ENCODE measurements around the gene ANKRD29.

ANKRD29 gene

DNA sequence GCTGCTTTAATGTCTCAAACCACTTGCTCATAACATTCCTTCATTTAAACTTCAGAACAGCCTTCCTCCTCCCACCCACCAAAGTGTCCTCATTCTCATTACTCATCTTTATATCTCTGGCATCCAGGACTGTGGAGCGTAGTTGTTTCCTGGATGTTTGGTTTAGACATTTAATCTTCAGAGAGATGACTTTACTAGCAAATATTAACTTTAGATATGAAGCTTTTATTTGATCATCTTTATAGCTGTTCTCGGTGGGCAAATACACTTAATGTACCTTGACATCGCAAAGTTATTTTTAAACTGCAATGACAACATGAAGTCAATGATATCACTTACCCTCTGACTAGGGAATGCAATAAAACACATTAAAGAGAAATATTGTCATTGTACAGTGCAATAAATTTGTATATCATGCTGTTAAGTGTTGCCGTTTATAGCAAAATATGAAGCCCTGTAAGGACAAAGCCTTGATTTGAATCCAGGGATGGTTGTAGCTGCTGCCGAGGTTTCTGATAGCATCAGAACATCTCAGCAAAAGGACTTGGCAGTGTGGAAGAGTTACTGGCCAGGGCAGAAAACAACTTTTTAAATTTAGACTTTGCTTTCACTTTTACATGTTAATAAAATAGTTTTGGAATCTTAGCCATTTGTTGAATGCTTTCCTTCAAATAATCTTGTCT lies 21.9 kb upstream of the ANKRD29 start:
- DNase-seq (ENCODE audit: low read depth in 2 of 2, low spot score in 1 of 2) = no peak

- DNase-seq (ENCODE audit: low read depth in 2 of 2, low spot score in 1 of 2) = no peak
These were observed 21.0 kb upstream of the ANKRD29 start for GRCh38 chr18:23683671-23684070.

DNA sequence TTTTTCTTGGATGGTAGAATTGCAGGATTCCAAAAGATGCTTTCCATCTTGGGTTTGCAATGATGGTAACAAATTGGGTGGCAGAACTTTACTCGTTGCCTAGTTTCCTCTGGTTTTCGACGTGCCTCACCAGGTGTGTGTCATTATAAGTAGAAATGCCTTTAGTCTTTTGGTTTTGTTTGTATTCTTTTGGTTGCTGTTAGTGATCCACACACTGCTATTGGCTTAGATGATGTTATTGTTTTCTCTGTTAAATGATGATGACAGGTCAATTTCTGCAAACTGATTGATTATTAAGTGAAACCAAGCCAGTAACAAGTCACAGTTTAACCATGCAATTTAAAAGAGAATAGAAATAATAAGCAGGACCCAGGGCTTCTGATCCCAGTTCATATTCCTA lies 20.4 kb upstream of the ANKRD29 start:
- DNase-seq (ENCODE audit: low read depth in 2 of 2, low spot score in 1 of 2) = no peak

GRCh38 chr18:23682472-23682871 lies 19.8 kb upstream of the ANKRD29 start:
- DNase-seq (ENCODE audit: low read depth in 2 of 2, low spot score in 1 of 2) = no peak

DNA sequence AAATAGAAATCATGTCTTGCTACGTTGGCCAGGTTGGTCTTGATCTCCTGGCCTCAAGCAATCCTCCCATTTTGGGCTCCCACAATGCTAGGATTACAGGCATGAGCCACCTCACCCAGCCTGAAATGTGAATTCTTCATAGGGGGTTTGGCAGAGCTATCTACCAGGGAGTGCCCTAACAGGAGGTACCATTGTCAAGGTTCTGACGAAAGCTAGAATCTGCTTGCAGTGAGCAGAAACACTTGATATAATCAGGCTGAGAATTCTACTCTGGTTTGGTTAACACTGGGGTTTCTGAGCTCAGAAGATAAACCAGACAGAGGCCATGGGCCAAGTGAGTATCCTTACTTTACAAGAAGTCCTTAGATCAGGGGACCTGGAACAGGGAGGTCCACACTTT lies 19.3 kb upstream of the ANKRD29 start:
- DNase-seq (ENCODE audit: low read depth in 2 of 2, low spot score in 1 of 2) = no peak

DNA sequence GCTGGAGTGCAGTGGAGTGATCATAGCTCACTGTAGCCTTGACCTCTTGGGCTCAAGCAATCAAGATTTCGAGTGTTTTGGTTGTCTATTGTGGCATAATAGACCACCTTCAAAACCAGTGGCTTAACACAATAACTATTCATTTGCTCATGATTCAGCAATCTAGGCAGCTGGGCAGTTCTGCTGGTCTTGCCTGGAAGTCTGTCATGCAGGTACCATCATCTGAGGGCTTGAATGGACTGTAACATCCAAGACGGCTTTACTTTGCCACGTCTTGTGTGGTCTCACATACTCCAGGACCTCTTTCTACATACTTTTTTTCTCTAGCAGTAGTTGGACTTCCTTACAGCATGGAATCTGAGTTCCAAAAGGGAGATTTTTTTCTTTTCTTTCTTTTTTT lies 13.2 kb upstream of the ANKRD29 start:
- no peak for DNase-seq (ENCODE audit: low read depth in 2 of 2, low spot score in 1 of 2)

GRCh38 chr18:23675236-23675635 lies 12.5 kb upstream of the ANKRD29 start:
- no peak for DNase-seq (ENCODE audit: low read depth in 2 of 2, low spot score in 1 of 2)

- no peak for DNase-seq (ENCODE audit: low read depth in 2 of 2, low spot score in 1 of 2)
These were observed 11.0 kb upstream of the ANKRD29 start for GRCh38 chr18:23673725-23674124.

- no peak for DNase-seq (ENCODE audit: low read depth in 2 of 2, low spot score in 1 of 2)
These were observed 8.9 kb upstream of the ANKRD29 start for GRCh38 chr18:23671564-23671963.

GRCh38 chr18:23669804-23670405 lies 7.2 kb upstream of the ANKRD29 start:
- no peak for DNase-seq (ENCODE audit: low read depth in 2 of 2, low spot score in 1 of 2)

DNA sequence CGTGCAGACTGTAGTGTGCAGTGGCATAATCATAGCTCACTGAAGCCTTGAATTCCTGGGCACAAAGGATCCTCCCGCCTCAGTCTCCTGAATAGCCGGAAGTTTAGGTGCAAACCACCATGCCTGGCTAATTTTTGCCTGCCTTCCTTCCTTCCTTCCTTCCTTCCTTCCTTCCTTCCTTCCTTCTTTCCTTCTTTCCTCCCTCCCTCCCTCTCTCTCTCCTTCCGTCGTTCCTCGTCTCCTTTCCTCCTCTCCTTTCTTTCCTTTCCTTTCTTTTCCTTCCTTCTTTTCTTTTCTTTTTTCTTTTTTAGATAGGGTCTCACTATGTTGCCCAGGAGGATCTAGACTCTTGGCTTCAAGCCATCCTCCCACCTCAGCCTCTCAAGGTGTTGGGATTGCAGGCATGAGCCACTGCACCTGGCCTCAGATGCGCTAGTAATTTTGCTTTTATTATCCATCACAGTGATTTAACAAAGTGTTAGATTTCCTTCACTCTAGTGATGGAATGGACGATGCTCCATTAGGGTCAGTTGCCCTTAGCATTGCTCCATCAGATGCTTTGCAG lies 6.6 kb upstream of the ANKRD29 start:
- no peak for DNase-seq (ENCODE audit: low read depth in 2 of 2, low spot score in 1 of 2)

DNA sequence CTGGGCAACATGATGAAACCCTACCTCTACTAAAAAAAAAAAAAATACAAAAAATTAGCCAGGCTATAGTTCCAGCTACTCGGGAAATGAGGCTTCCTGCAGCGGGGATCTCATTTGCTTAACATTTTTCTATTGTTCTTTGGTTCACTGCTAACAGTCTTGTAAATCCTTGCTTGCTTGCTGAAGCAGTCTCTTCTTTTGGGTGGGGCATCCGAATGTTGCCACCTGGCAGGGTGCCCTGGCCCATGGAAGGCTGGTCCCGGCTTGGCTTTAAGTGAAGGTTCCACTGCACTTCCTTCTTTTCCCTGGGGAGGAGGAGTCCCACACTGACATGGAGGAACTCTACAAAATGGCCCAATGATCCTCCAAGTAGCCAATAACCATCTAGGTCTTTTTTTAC lies 6.0 kb upstream of the ANKRD29 start:
- DNase-seq (ENCODE audit: low read depth in 2 of 2, low spot score in 1 of 2) = no peak

- no peak for DNase-seq (ENCODE audit: low read depth in 2 of 2, low spot score in 1 of 2)
These were observed 4.4 kb upstream of the ANKRD29 start for GRCh38 chr18:23667114-23667513.

GRCh38 chr18:23664674-23665073 lies 2.0 kb upstream of the ANKRD29 start:
- DNase-seq (ENCODE audit: low read depth in 2 of 2, low spot score in 1 of 2) = no peak

- no peak for DNase-seq (ENCODE audit: low read depth in 2 of 2, low spot score in 1 of 2)
These were observed 889 bp downstream of the ANKRD29 start for GRCh38 chr18:23661735-23662308.

DNA sequence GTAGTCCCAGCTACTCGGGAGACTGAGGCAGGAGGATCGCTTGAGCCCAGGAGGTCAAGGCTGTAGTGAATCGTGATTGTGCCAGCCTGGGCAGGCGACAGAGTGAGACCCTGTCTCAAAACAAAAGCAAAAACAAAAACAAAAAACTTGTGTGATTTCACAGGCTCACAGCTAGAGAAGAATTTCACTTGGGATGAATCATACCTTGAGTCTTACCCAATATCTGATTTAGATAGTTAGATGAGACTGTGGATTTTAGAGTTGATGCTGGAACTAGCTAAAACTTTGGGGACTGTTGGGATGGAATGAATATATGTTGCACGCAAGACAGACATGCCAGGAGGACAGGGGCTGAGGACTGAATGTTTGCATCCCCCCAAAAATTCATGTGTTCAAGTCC lies 4.4 kb downstream of the ANKRD29 start:
- no peak for DNase-seq (ENCODE audit: low read depth in 2 of 2, low spot score in 1 of 2)

GRCh38 chr18:23652232-23652631 lies 10.5 kb downstream of the ANKRD29 start:
- DNase-seq (ENCODE audit: low read depth in 2 of 2, low spot score in 1 of 2) = no peak

DNA sequence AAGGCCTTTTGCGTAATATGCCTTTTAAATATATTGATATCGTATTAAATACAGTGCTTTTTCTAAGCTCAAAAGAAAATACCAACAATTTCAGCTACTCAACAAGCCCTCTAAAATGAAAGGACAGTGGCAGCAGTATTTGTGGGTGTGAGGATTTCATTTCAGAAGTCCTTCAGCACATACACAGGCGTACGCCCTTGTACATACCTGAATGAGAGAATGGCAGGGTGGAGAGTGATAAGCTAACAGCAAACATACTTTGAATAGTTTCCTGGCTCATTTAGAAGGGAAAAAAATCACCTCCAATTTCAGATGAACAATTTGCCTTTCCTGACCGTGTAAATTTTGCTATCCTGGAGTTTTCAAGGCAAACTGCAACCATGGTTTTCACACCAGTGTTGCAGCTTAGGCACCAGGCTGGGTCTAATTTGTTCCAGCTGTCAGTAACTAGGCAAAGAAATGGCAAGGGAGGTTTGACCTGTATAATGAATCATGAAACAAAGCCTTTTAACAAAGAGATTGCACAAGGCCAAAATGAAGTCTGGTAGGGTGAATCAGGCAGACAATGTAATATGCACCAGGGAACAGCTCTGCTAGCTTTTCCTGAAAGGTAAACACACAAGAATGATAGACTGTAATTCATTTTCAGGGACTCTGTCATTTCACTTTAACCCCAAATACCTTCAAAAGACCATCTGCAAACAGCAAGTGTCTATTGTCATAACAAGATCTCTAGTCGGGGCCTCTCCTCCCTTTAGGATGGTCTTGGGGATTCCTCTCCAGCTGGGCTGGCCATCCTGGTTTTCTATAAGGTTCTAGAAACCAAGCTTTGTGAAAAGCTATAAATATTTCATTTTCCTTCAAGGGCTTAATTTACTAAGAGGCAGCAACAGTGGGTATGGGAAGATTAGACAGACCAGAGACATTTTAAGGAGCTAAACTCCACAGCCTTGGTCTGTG lies 11.5 kb downstream of the ANKRD29 start:
- DNase-seq (ENCODE audit: low read depth in 2 of 2, low spot score in 1 of 2) = no peak

DNA sequence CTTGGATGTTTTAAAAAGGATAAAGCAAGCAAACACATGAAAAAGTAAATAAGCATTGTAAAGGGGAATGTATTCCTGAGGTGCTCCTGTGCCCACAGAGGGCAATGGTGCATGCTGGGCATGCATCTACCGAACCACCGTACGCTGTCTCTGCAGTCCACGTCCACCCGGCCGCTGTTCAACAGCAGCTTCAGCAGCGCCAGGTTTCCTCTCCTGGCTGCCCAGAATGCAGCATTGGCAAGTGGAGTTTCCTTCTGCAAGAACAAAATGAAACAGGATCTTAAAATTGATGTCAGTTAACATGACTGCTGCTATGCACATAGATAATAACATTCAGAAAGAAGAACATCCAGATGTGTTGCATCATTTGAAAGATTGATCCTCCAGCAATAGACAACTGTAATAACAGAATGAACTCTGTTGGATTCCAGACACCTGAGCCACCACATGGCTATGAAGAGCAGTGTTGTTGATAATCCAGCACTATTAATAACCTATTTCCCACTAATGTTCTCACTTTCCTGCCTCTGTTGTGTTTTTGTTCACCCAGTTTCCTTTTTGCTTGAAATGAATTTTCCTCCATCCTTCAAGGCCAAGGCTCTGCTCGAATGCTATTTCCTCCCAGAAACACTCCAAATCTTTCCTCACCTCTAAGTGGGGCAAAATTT lies 13.6 kb downstream of the ANKRD29 start:
- DNase-seq (ENCODE audit: low read depth in 2 of 2, low spot score in 1 of 2) = no peak

DNA sequence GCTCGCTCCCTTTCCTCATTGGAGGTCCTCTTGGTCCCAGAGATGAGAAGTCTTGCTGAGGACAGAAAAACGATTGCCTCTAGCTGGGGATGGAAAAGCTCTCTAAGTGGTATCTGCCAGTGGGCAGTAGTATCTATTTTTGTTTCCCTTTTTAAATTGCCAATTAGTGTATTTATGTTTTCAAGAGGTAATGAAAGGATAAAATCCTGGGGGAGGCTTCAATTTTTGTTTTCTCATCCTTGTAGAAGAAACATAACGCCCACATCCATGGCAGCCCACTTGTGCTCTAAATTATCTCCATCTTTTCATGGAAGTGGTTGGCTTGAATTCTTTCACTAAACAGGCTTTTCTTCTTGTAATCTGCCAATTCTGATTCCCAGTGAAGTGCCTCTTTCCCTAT lies 14.3 kb downstream of the ANKRD29 start:
- DNase-seq (ENCODE audit: low read depth in 2 of 2, low spot score in 1 of 2) = no peak

- DNase-seq (ENCODE audit: low read depth in 2 of 2, low spot score in 1 of 2) = no peak
These were observed 16.4 kb downstream of the ANKRD29 start for GRCh38 chr18:23646282-23646681.

Measured in stimulated activated CD8-positive, alpha-beta memory T cell treated with anti-CD3 and anti-CD28 coated beads, Interleukin-4, amount 100 ng/mL, for 4 hours (primary cell).